Measurements from ENCODE around the gene SLC6A6. TPM values are rescaled to one million over a fixed set of nuclear protein-coding genes. Genes with fewer than 3 reads are reported as not detected.

SLC6A6 gene
- total and polyA plus RNA-seq, 2 experiments from 2014 or later = 4.6 to 10.6 TPM

- no peak for DNase-seq
- Histone ChIP-seq H3K4me1 (ENCODE audit: insufficient read depth) (peaks cover 18% of the 10 kb centered on the region), H3K9me2 (ENCODE audit: insufficient read depth) (no peaks in the 10 kb centered on the region), H3K79me2 (ENCODE audit: insufficient read depth) (no peaks in the 10 kb centered on the region), H3K4me3 (no peak overlapping the region), H3K27ac (no peak overlapping the region), H3K9ac (no peak overlapping the region), H3K27me3 (replicated peaks; ENCODE audit: insufficient read depth) (no peaks in the 10 kb centered on the region), H3K9me3 (ENCODE audit: low read depth) (no peaks in the 10 kb centered on the region), H3F3A (ENCODE audit: insufficient read depth) (peaks cover 11% of the 10 kb centered on the region; the same call in 1 of the 2 replicates), H3K4me2 (ENCODE audit: unreplicated experiment) (no peak overlapping the region), H3K36me3 (ENCODE audit: low read depth) (peaks cover 6% of the 10 kb centered on the region; the same call in 1 of the 2 replicates), H4K20me1 (ENCODE audit: insufficient read depth) (no peaks in the 10 kb centered on the region), H2AFZ (no peak overlapping the region)
- 89 to 90% methylated on average over 3 of the region's 3 CpGs for WGBS, 2 experiments (ENCODE audit: low coverage in 1 of 2, low lambda C conversion rate in 2 of 2, missing lambda C conversion rate in 2 of 2)
- in situ Hi-C loops (cut with MboI) = no loop called here
- TF ChIP-seq EZH2 (IDR thresholded peaks at IDR 0.05; ENCODE audit: insufficient read depth, poor library complexity, severe bottlenecking) (no peak), EZH2phosphoT487 (IDR thresholded peaks at IDR 0.05; ENCODE audit: insufficient read depth, low read depth) (no peak)
Measured at GRCh38 chr3:14450506-14450905, 48.1 kb downstream of the SLC6A6 start.

GRCh38 chr3:14450922-14451606 lies 48.7 kb downstream of the SLC6A6 start:
- no peak overlapping the region for H3K9ac ChIP-seq
- H3K9me2 ChIP-seq (ENCODE audit: insufficient read depth) = no peaks in the 10 kb centered on the region
- WGBS, 2 experiments (ENCODE audit: low coverage in 1 of 2, low lambda C conversion rate in 2 of 2, missing lambda C conversion rate in 2 of 2) = 97 to 98% methylated on average over 5 of the region's 5 CpGs
- H2AFZ ChIP-seq = no peak overlapping the region
- no peak overlapping the region for H3K4me3 ChIP-seq
- H3F3A ChIP-seq (ENCODE audit: insufficient read depth) = peaks cover 11% of the 10 kb centered on the region; the same call in 1 of the 2 replicates
- DNase-seq = no peak
- no peaks in the 10 kb centered on the region for H4K20me1 ChIP-seq (ENCODE audit: insufficient read depth)
- H3K4me2 ChIP-seq (ENCODE audit: unreplicated experiment) = no peak overlapping the region
- H3K4me1 ChIP-seq (ENCODE audit: insufficient read depth) = peaks cover 18% of the 10 kb centered on the region
- no peak overlapping the region for H3K27ac ChIP-seq
- peaks cover 6% of the 10 kb centered on the region; the same call in 1 of the 2 replicates for H3K36me3 ChIP-seq (ENCODE audit: low read depth)
- in situ Hi-C loops (cut with MboI) = no loop called here
- no peaks in the 10 kb centered on the region for H3K27me3 ChIP-seq (replicated peaks; ENCODE audit: insufficient read depth)
- TF ChIP-seq EZH2 (IDR thresholded peaks at IDR 0.05; ENCODE audit: insufficient read depth, poor library complexity, severe bottlenecking) (no peak), EZH2phosphoT487 (IDR thresholded peaks at IDR 0.05; ENCODE audit: insufficient read depth, low read depth) (no peak)
- no peaks in the 10 kb centered on the region for H3K79me2 ChIP-seq (ENCODE audit: insufficient read depth)
- no peaks in the 10 kb centered on the region for H3K9me3 ChIP-seq (ENCODE audit: low read depth)

GRCh38 chr3:14451844-14452739 lies 49.7 kb downstream of the SLC6A6 start:
- 24 to 28% methylated on average over 17 of the region's 17 CpGs for WGBS, 2 experiments (ENCODE audit: low coverage in 1 of 2, low lambda C conversion rate in 2 of 2, missing lambda C conversion rate in 2 of 2)

More at GRCh38 chr3:14451844-14452739, 49.7 kb downstream of the SLC6A6 start:
- Histone ChIP-seq H3K4me1 (ENCODE audit: insufficient read depth) (peaks cover 18% of the 10 kb centered on the region), H3K4me3 (peak overlapping the region; percentile 46), H3K4me2 (ENCODE audit: unreplicated experiment) (peak overlapping the region; percentile 79), H3K27me3 (replicated peaks; ENCODE audit: insufficient read depth) (no peaks in the 10 kb centered on the region), H4K20me1 (ENCODE audit: insufficient read depth) (no peaks in the 10 kb centered on the region), H3F3A (ENCODE audit: insufficient read depth) (peaks cover 11% of the 10 kb centered on the region; the same call in 1 of the 2 replicates), H3K36me3 (ENCODE audit: low read depth) (peaks cover 6% of the 10 kb centered on the region; the same call in 1 of the 2 replicates), H2AFZ (0 out of 2 replicates have a peak overlapping the region, but pooled peaks have one; percentile 19), H3K9me2 (ENCODE audit: insufficient read depth) (no peaks in the 10 kb centered on the region), H3K9ac (peak overlapping the region; percentile 82), H3K9me3 (ENCODE audit: low read depth) (no peaks in the 10 kb centered on the region), H3K27ac (peak overlapping the region; percentile 98), H3K79me2 (ENCODE audit: insufficient read depth) (no peaks in the 10 kb centered on the region)
- TF ChIP-seq EZH2phosphoT487 (IDR thresholded peaks at IDR 0.05; ENCODE audit: insufficient read depth, low read depth) (no peak), EZH2 (IDR thresholded peaks at IDR 0.05; ENCODE audit: insufficient read depth, poor library complexity, severe bottlenecking) (no peak)
- peak; percentile 96 for DNase-seq
- in situ Hi-C loops (cut with MboI) = no loop called here
